ENCODE data around the gene MPZL2.

- no peak for TF ChIP-seq TAF1 (IDR thresholded peaks at IDR 0.05; ENCODE audit: low read depth, low read length)
- TF ChIP-seq POLR2A (IDR thresholded peaks at IDR 0.05; ENCODE audit: control extremely low read depth in 1 of 2, low read depth in 2 of 2, low read length in 2 of 2): no peak
- TF ChIP-seq CTCF (IDR thresholded peaks at IDR 0.05; ENCODE audit: control extremely low read depth in 1 of 3, insufficient read depth in 1 of 3, low read depth in 1 of 3, low read length in 3 of 3): no peak
- TF ChIP-seq BCL11A (IDR thresholded peaks at IDR 0.05; ENCODE audit: low read depth in 2 of 2, low read length in 2 of 2): no peak
- TF ChIP-seq RFX5 (IDR thresholded peaks at IDR 0.05; ENCODE audit: borderline replicate concordance, low read depth, low read length): no peak
- TF ChIP-seq CBX8 (IDR thresholded peaks at IDR 0.05; ENCODE audit: borderline replicate concordance, low read depth, low read length): no peak
Observed at GRCh38 chr11:118310781-118311485, 46.8 kb upstream of the MPZL2 start.

Data from H1 (cell line).